Measurements from ENCODE around the gene FOXS1.

The FOXS1 gene

DNA sequence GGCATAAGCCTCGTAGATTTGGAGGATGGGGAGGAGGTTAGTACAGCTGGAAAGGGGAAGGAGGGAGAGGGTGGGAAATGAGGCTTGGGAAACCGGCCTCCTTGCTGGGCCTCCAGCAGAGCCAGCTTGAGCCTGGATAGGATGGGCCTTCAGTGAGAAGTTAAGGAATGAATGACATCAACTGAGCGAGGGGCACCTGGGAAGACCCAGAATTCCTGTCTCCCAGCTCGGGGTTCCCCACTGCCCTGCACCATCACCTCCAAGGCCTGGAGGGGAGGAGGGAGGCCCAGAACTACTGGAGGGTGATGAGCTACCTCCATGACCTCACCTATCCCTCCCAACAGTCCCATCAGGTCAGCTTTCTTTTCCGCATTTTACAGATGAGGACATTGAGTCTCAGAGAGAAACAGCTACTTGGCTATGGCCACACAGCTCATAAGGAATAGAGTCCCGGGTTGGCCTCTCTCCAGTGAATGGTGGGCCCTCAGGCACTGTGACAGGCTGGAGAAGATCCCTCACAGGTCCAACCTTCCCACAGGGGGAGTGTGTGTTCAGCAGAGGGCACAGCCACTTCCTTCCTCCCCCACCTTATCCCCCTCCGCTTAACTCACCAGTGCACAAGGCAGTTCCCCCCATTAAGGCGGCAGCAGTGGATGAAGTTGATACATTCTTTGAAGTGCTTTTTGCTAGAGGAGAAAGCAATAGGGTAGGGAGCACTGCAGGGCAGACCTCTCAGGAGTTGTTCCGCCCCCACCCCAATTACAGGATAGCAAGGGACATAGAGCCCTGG lies 18.1 kb upstream of the FOXS1 start:
- no peaks in the 10 kb centered on the region for H3K9me3 ChIP-seq (replicated peaks; ENCODE audit: insufficient read depth, low read length)
- H3K4me3 ChIP-seq (ENCODE audit: low read length) = no peak overlapping the region
- H3K36me3 ChIP-seq (replicated peaks; ENCODE audit: insufficient read depth, low read length) = no peaks in the 10 kb centered on the region
- H3K27me3 ChIP-seq (replicated peaks; ENCODE audit: insufficient read depth, low read length) = peaks cover 99% of the 10 kb centered on the region
- H3K9ac ChIP-seq (ENCODE audit: low read length) = no peak overlapping the region
- no peaks in the 10 kb centered on the region for H3K9me2 ChIP-seq (replicated peaks; ENCODE audit: insufficient read depth, low read length)
- no peaks in the 10 kb centered on the region for H3K79me2 ChIP-seq (ENCODE audit: low read length)
- no peak overlapping the region for H3K4me2 ChIP-seq (ENCODE audit: low read depth, low read length)
- H3F3A ChIP-seq (ENCODE audit: insufficient read depth, low read length) = no peaks in the 10 kb centered on the region
- TF ChIP-seq, protein P1, sequence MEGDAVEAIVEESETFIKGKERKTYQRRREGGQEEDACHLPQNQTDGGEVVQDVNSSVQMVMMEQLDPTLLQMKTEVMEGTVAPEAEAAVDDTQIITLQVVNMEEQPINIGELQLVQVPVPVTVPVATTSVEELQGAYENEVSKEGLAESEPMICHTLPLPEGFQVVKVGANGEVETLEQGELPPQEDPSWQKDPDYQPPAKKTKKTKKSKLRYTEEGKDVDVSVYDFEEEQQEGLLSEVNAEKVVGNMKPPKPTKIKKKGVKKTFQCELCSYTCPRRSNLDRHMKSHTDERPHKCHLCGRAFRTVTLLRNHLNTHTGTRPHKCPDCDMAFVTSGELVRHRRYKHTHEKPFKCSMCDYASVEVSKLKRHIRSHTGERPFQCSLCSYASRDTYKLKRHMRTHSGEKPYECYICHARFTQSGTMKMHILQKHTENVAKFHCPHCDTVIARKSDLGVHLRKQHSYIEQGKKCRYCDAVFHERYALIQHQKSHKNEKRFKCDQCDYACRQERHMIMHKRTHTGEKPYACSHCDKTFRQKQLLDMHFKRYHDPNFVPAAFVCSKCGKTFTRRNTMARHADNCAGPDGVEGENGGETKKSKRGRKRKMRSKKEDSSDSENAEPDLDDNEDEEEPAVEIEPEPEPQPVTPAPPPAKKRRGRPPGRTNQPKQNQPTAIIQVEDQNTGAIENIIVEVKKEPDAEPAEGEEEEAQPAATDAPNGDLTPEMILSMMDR (IDR thresholded peaks at IDR 0.05; ENCODE audit: low read length) = no peak
- TF ChIP-seq EZH2phosphoT487 (IDR thresholded peaks at IDR 0.05; ENCODE audit: low read length) (no peak), EZH2 (optimal IDR thresholded peaks at IDR 0.05; ENCODE audit: low read depth, low read length) (no peak)
- H3K27ac ChIP-seq (ENCODE audit: low read length) = no peak overlapping the region
- H3K4me1 ChIP-seq (ENCODE audit: low read length) = peaks cover 6% of the 10 kb centered on the region
- H4K20me1 ChIP-seq (ENCODE audit: insufficient read depth, low read length) = no peaks in the 10 kb centered on the region
- no peak for DNase-seq
- H2AFZ ChIP-seq (ENCODE audit: low read length) = no peak overlapping the region

DNA sequence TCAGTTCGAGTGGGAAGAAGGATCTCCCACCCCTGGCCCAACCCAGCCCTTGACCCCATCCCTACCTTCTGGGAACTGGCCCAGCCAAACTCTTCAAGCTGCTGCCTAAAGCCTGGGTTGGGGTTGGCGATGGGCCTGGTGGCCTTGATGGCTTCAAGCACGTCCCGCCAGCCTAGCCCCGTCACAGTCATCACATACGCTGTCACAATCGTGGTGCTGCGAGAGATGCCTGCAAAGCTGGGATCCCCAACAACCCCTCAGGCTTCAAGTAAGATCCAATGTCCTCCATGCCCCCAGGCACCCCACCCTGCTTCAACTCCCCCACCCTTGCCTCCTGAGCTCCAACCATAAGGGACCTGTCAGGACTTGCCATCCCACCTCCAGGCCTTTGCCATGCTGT lies 17.1 kb upstream of the FOXS1 start:
- H2AFZ ChIP-seq (ENCODE audit: low read length) = no peak overlapping the region
- no peaks in the 10 kb centered on the region for H3K36me3 ChIP-seq (replicated peaks; ENCODE audit: insufficient read depth, low read length)
- H4K20me1 ChIP-seq (ENCODE audit: insufficient read depth, low read length) = no peaks in the 10 kb centered on the region
- no peak overlapping the region for H3K4me2 ChIP-seq (ENCODE audit: low read depth, low read length)
- no peak overlapping the region for H3K4me3 ChIP-seq (ENCODE audit: low read length)
- H3K9ac ChIP-seq (ENCODE audit: low read length) = no peak overlapping the region
- H3K27ac ChIP-seq (ENCODE audit: low read length) = no peak overlapping the region
- H3K9me3 ChIP-seq (replicated peaks; ENCODE audit: insufficient read depth, low read length) = no peaks in the 10 kb centered on the region
- no peak for TF ChIP-seq EZH2phosphoT487 (IDR thresholded peaks at IDR 0.05; ENCODE audit: low read length)
- no peak for TF ChIP-seq EZH2 (optimal IDR thresholded peaks at IDR 0.05; ENCODE audit: low read depth, low read length)
- TF ChIP-seq, protein P1 (IDR thresholded peaks at IDR 0.05; ENCODE audit: low read length) = no peak
- H3K4me1 ChIP-seq (ENCODE audit: low read length) = peaks cover 11% of the 10 kb centered on the region
- H3K79me2 ChIP-seq (ENCODE audit: low read length) = no peaks in the 10 kb centered on the region
- H3K27me3 ChIP-seq (replicated peaks; ENCODE audit: insufficient read depth, low read length) = peaks cover 98% of the 10 kb centered on the region
- DNase-seq = no peak
- H3F3A ChIP-seq (ENCODE audit: insufficient read depth, low read length) = no peaks in the 10 kb centered on the region
- no peaks in the 10 kb centered on the region for H3K9me2 ChIP-seq (replicated peaks; ENCODE audit: insufficient read depth, low read length)

DNA sequence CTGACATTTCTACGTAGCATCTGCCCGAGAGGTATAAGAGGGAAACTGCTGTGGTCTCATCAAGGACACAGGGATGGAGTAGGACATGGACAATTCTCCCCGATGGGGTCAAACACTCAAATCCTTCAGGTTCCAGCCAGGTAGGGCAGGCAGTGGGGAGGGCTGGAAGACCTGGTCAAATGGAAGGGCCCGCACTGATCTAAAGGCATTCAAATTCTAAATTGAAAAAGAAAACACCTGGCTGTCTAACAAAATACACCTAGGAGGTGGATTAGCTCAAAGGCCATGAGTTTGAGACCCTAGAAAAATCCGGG lies 16.7 kb upstream of the FOXS1 start:
- H2AFZ ChIP-seq (ENCODE audit: low read length) = no peak overlapping the region
- H3K79me2 ChIP-seq (ENCODE audit: low read length) = no peaks in the 10 kb centered on the region
- no peak overlapping the region for H3K4me2 ChIP-seq (ENCODE audit: low read depth, low read length)
- H3F3A ChIP-seq (ENCODE audit: insufficient read depth, low read length) = no peaks in the 10 kb centered on the region
- H3K9ac ChIP-seq (ENCODE audit: low read length) = no peak overlapping the region
- H3K4me1 ChIP-seq (ENCODE audit: low read length) = peaks cover 11% of the 10 kb centered on the region
- no peaks in the 10 kb centered on the region for H3K36me3 ChIP-seq (replicated peaks; ENCODE audit: insufficient read depth, low read length)
- no peaks in the 10 kb centered on the region for H4K20me1 ChIP-seq (ENCODE audit: insufficient read depth, low read length)
- no peaks in the 10 kb centered on the region for H3K9me2 ChIP-seq (replicated peaks; ENCODE audit: insufficient read depth, low read length)
- no peak for DNase-seq
- H3K27me3 ChIP-seq (replicated peaks; ENCODE audit: insufficient read depth, low read length) = peaks cover 98% of the 10 kb centered on the region
- H3K27ac ChIP-seq (ENCODE audit: low read length) = no peak overlapping the region
- TF ChIP-seq EZH2 (optimal IDR thresholded peaks at IDR 0.05; ENCODE audit: low read depth, low read length) (no peak), EZH2phosphoT487 (IDR thresholded peaks at IDR 0.05; ENCODE audit: low read length) (no peak)
- TF ChIP-seq, protein P1 (IDR thresholded peaks at IDR 0.05; ENCODE audit: low read length) = no peak
- no peak overlapping the region for H3K4me3 ChIP-seq (ENCODE audit: low read length)
- no peaks in the 10 kb centered on the region for H3K9me3 ChIP-seq (replicated peaks; ENCODE audit: insufficient read depth, low read length)

Measured in MM.1S (cell line).